HK-2 (cell line): Measurements from ENCODE around the gene HAL.
A peak's percentile ranks its signal among the peaks of the same experiment; 100 is the strongest.

ENCODE experiments used
- DNase-seq: peaks from one replicate; pipeline ENCODE4 v3.0.0-alpha.2; 2018; ENCODE audit not compliant: unreplicated experiment

HAL gene

DNA sequence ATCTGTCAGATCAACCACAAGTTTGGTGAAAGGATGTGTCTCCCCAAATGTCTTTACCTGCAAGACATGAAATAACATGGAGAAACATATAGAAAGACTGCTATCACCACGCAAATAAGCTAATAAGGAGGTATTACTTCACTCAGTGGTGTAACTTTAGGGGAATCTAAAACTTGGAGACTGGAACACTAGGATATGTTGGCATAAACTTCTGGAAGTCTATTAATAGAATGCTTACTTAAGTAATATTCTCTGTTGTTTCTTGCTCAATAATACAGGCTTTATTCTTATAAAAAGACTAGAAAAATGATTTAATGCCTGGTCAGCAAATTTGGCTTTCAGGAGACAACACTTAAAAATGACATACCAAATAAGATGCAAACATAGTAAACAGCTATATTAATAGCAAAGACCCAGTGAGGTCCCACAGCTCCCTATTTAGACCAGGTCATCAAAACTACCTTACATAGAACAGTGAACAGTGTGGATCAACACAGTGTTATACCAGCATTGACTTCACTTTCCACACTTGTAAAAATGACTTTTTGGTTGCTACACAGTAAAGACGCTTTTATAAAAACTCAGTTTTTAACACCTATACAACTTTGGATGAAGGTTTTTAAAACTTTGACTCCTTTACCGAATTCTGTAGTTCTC lies 18.9 kb upstream of the HAL start:
- no peak for DNase-seq

DNA sequence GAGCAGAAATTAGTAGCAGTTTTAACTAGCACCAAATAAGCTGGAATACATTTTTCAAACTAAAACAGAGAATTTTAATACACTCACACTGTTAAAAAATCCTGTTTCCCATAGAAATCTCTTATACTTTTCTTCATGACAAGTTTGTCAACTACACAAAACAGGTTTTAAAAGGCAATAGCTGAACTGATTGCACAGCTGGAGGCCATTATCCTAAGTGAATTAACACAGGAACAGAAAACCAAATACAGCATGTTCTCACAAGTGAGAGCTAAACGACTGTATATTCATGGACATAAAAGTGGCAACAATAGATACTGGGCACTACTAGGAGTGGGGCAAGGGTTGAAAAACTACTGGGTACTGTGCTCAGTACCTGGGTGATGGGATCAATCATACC lies 11.6 kb upstream of the HAL start:
- no peak for DNase-seq

- DNase-seq = no peak
Measured at GRCh38 chr12:96006727-96007126, 10.6 kb upstream of the HAL start.

DNA sequence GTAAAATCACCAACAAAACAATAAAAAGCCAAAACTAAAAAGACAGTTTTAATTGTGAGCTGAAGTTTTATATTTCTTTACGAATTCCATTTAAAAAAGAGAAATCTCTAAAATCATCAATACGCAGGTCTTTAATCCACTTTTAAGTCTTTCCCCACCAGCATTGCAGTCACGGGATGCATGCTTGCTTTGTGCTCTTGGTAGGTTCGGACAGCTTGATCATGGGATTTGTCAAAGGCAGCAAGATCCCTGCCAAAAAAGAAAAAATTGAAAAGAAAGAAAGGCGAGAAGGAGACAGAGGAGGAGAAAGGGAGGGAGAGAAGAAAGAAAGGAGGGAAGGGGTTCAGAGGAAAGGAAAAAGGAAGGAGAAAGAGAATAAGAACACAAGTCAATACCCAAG lies 4.7 kb upstream of the HAL start:
- DNase-seq = no peak

DNA sequence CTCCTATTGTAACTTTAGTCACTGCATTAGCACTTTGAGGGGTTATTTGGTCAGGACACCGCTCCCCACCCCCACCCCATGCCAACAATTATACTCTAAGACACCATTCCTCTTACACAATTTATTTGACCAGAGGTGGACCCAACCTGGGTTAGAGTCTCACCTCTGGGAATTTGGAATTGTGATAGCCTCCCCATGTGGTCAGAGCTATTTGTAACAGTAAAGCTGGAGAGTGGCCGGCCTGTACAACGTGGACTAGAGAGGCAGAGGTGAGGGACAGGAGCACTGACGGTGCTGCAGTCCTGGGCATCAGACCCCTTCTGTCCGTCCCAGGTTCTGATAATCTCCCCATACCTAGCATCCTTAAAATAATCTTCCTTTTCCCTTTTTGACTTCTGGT lies 3.3 kb upstream of the HAL start:
- DNase-seq = no peak

- DNase-seq = peak; percentile 27
Measured at GRCh38 chr12:95998611-95999286, 2.6 kb upstream of the HAL start.

DNA sequence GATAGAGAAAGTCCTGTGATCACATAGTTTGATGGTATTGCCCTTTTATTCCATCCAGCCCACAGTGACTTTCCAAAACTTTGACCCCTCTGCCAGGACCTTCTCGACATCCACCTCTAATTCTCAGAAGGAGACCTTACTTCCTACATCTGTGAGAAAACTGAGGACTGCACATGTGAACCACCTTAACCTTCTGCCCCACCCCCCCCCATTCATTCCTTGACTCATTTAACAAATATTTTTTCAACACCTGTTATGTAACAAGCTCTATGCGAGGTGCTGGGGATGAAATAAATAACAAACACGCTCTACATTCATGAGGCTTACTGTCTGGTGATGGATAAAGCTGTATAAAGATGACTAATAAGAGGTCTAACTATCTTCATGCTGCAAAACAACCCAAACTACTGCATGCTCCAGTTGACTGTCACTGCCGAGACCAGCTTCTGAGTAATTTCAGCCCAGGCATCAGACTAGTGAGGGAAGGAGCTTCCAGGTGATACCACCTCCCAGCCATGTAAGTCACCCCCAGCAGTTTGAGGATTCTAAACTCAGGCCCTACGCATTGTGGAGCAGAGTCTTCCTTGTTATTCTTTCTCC lies 1.9 kb upstream of the HAL start:
- DNase-seq = no peak

- no peak for DNase-seq
Measured at GRCh38 chr12:95997276-95997675, 1.1 kb upstream of the HAL start.

- no peak for DNase-seq
Measured at GRCh38 chr12:95995238-95996031, 709 bp downstream of the HAL start.

GRCh38 chr12:95994476-95994875 lies 1.7 kb downstream of the HAL start:
- no peak for DNase-seq

GRCh38 chr12:95993907-95994306 lies 2.2 kb downstream of the HAL start:
- no peak for DNase-seq

GRCh38 chr12:95990136-95990535 lies 6.0 kb downstream of the HAL start:
- no peak for DNase-seq

GRCh38 chr12:95989504-95990123 lies 6.5 kb downstream of the HAL start:
- no peak for DNase-seq

GRCh38 chr12:95988506-95989275 lies 7.5 kb downstream of the HAL start:
- no peak for DNase-seq

DNA sequence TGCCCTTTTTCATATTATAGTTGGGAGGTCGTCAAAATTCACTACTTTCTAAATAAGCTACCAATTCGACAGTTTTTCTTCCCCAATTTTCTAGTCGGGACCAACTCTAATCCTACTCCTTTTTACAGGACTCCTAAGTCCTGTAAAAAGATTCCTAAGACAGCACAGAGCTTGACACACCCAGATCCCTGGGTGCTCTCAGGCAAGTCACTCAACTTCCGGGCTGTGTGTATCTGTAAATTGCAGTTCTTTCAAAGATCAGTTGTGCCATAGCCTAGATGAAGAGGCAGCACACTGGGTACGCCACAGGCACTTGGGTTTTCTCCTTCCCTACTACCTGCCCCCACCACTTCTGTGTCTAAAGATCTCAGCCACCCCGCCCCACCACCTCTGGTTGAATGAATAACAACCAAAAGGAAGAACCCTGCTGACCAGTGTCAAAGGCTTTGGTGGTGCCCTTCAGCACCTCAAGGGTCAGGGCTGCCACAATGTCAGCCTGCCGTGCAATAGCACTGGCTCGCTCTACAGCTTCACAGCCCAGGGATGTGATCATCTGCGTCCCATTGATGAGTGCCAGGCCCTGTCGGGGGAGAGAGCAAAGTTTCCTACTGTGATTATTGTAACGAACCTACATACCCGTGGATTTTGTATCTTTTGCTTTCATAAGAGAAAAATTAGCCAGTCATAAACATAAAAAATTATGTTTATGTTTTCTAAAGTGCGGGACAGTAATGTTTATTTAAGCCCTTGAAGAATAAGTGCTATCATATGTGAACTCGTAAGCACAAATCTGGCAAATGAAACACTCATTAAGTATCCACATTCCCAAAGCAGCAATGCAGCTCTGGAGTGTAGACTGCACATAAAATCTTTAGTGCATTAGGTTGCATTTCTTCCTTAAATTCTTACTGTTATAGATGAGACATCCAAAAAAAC lies 9.2 kb downstream of the HAL start:
- no peak for DNase-seq

DNA sequence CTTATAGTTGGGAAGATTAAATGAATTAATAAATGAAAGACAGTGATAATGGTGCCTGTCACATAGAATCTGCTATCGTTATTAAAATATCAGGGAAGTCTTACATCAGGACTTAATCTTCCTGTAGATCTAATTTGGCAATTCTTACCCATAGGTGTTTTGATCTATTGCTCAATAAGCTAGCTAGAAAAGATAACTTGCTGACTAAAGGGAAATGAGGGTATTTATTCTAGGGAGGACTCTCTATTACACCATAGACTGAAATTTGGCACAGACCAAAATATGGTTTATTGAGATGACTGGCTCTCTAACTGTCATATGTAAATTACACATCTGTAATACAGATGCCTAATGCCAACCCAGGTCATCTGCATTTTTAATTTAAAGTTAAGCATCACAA lies 11.5 kb downstream of the HAL start:
- no peak for DNase-seq

GRCh38 chr12:95982602-95983001 lies 13.5 kb downstream of the HAL start:
- DNase-seq = no peak

DNA sequence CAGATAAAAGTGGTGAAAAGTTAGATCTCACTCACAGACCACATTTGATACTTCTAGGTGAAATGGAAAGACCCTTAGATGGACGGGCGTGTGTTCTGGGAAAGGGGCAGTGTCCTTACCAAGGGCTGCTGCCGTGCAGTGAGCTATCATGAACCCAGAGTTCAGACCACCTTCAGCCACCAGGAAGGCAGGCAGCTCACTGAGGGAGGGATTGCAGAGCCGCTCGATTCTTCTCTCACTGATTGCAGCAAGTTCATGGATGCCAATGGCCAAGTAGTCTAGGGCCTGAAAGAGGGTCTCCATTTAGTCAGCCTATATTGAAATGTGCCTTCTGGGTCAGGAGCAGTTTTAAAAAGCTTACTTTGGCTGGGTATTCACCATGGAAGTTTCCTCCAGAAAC lies 15.7 kb downstream of the HAL start:
- no peak for DNase-seq

DNA sequence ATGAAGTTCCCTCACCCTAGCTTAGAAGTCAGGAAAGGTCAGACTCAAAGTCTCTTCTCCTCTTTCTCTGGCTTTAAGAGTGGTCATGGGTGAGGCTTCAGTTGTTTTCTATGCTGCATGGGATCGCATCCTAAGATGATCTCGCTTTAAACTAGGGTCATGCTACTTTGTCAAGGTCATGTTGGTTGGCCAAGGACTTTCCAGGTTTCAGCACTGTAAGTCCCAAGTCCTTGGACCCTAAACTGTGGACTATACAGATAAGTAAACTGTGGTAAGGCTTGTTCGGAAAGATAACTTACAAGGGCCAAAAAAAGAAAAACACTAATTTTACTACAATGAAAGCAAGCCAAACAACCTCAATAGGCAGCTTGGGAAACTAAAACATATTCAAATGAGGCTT lies 17.4 kb downstream of the HAL start:
- no peak for DNase-seq

GRCh38 chr12:95978351-95978750 lies 17.8 kb downstream of the HAL start:
- DNase-seq = no peak
